SU-DHL-6 (cell line): ENCODE results near the gene GPAT2.
"Not testable (repeated sequence)": the region's sequence is repeated elsewhere in the genome, so short reads cannot be mapped to it uniquely, and the experiment has no call there.

Experiments
- EZH2phosphoT487 ChIP-seq: fragments of 200-600 bp; sonication (generic), shearing (Covaris generic); conservative IDR thresholded peaks from 2 replicates; pipeline ENCODE4 v1.6.1; 2018; ENCODE audit warnings: mild to moderate bottlenecking, antibody characterized with exemption, low read length, moderate library complexity, mixed read lengths
- TF ChIP-seq, protein P1 (sequence below): fragments of 200-600 bp; sonication (generic); IDR thresholded peaks from one replicate; pipeline ENCODE4 v1.5.1; 2017; ENCODE audit warnings: antibody characterized with exemption, mild to moderate bottlenecking, low read length, moderate library complexity; ENCODE audit not compliant: insufficient read depth, poor library complexity, severe bottlenecking

GRCh38 chr2:95992520-95993272 lies 42.0 kb downstream of the GPAT2 start:
- TF ChIP-seq, protein P1, sequence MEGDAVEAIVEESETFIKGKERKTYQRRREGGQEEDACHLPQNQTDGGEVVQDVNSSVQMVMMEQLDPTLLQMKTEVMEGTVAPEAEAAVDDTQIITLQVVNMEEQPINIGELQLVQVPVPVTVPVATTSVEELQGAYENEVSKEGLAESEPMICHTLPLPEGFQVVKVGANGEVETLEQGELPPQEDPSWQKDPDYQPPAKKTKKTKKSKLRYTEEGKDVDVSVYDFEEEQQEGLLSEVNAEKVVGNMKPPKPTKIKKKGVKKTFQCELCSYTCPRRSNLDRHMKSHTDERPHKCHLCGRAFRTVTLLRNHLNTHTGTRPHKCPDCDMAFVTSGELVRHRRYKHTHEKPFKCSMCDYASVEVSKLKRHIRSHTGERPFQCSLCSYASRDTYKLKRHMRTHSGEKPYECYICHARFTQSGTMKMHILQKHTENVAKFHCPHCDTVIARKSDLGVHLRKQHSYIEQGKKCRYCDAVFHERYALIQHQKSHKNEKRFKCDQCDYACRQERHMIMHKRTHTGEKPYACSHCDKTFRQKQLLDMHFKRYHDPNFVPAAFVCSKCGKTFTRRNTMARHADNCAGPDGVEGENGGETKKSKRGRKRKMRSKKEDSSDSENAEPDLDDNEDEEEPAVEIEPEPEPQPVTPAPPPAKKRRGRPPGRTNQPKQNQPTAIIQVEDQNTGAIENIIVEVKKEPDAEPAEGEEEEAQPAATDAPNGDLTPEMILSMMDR = peak; percentile 69
- not testable (repeated sequence) for TF ChIP-seq EZH2phosphoT487
